BLaER1 treated with 17β-estradiol and CSF1 and Interleukin-3, amounts not matched to agents 10 nM and 100 nM (cell line): ENCODE measurements around the gene AR.
A peak's percentile ranks its signal among the peaks of the same experiment; 100 is the strongest.

Experiments used
- H3K27ac ChIP-seq, 11 experiments: shearing (Covaris generic); formaldehyde crosslinking; 2 replicates each; pipeline ENCODE4 v1.8.1; 2022
- H3K27me3 ChIP-seq, 11 experiments: shearing (Covaris generic); formaldehyde crosslinking; 2 replicates each; pipeline ENCODE4 v1.8.1; 2022
- H3K36me3 ChIP-seq, 11 experiments: shearing (Covaris generic); formaldehyde crosslinking; 2 replicates each; pipeline ENCODE4 v1.8.1; 2022
- H3K4me1 ChIP-seq, 10 experiments: shearing (Covaris generic); formaldehyde crosslinking; 2 replicates each; pipeline ENCODE4 v1.8.1; 2022
- H3K4me2 ChIP-seq, 11 experiments: shearing (Covaris generic); formaldehyde crosslinking; 2 replicates each; pipeline ENCODE4 v1.8.1; 2022
- H3K4me3 ChIP-seq, 10 experiments: shearing (Covaris generic); formaldehyde crosslinking; 2 replicates each; pipeline ENCODE4 v1.8.1; 2022
- H3K9ac ChIP-seq, 11 experiments: shearing (Covaris generic); formaldehyde crosslinking; 2 replicates each; pipeline ENCODE4 v1.8.1; 2022
- H3K9me3 ChIP-seq, 11 experiments: shearing (Covaris generic); formaldehyde crosslinking; replicated peaks in 1 of 11; 2 replicates each; pipeline ENCODE4 v1.8.1; 2022
- H4K20me1 ChIP-seq, 11 experiments: shearing (Covaris generic); formaldehyde crosslinking; 2 replicates each; pipeline ENCODE4 v1.8.1; 2022
- Cebpa-rat ChIP-seq, 11 experiments: shearing (Covaris generic); IDR thresholded peaks; 2 replicates each; pipeline ENCODE4 v1.8.1; 2022

AR gene

GRCh38 chrX:67585401-67585800 is 41.6 kb downstream of the AR start:
- TF ChIP-seq Cebpa-rat (IDR thresholded peaks at IDR 0.05): no peak
- Histone ChIP-seq H3K36me3 (peaks cover 0 to 71% (median 23%) of the 10 kb centered on the region in 11 experiments; a peak in 15 of 22 replicates), H3K9me3 (no peaks in the 10 kb centered on the region), H3K27me3 (no peaks in the 10 kb centered on the region), H3K27ac (no peak overlapping the region), H3K9ac (no peak overlapping the region), H3K4me3 (no peak overlapping the region), H3K4me1 (no peaks in the 10 kb centered on the region), H4K20me1 (no peaks in the 10 kb centered on the region), H3K4me2 (no peak overlapping the region)

GRCh38 chrX:67587946-67588624 is 44.3 kb downstream of the AR start:
- no peak overlapping the region for H3K4me3 ChIP-seq
- H3K9me3 ChIP-seq: no peaks in the 10 kb centered on the region
- no peaks in the 10 kb centered on the region for H4K20me1 ChIP-seq
- no peak overlapping the region for H3K9ac ChIP-seq
- H3K36me3 ChIP-seq: peaks cover 0 to 56% (median 21%) of the 10 kb centered on the region in 11 experiments; a peak in 15 of 22 replicates
- no peaks in the 10 kb centered on the region for H3K4me1 ChIP-seq
- no peak overlapping the region for H3K27ac ChIP-seq
- no peak overlapping the region for H3K4me2 ChIP-seq
- H3K27me3 ChIP-seq: no peaks in the 10 kb centered on the region
- TF ChIP-seq Cebpa-rat (IDR thresholded peaks at IDR 0.05): no peak

DNA sequence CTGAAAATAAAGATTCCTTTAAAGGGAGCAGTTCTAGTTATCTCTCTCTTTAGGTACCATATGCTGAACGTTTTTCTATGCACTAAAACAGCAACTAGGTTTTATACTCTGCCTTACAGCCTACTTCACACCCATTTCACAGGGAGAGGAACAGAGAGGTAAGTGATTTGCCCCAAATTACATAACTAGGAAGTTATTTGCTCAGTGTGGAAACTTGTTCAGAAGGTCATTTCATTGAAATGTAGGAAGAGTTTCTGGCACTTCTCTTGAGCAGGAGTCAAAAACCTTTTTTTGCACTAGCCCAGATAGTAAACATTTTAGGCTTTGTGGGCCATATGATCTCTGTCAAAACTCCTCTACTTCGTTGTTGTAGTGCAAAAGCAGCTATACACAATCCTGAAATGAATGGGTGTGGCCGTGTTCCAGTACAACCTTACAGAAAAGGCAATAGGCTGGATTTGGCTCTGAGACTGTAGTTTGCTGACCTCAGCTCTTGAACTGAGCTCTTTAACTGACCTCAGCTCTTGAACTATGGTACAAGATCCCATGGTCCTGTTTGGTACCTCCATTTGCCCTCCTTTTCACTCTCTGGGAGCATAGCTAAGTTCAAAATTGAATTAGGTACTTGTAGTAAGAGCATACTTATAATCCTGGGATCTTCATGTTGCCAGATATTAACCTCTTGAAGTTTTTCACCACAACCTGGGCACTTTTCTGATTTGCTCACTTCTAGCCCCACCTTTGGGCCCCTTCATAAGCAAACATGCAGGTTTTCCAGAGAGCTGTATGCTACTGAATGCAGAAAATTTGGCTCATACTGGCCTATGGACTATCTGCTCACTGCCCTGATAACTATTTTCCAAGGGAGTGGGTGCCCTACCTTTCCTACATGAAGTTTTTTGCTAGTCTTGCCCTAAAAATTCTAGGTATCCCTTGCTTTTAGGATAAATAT is 53.3 kb downstream of the AR start:
- Histone ChIP-seq H3K9ac (no peak overlapping the region), H4K20me1 (no peaks in the 10 kb centered on the region; a peak in 1 of 22 replicates), H3K4me2 (peak overlapping the region in 2 of 11 experiments; percentile 11 to 33; a peak in 2 of 22 replicates), H3K4me3 (no peak overlapping the region), H3K4me1 (peaks cover 0 to 14% (median 0%) of the 10 kb centered on the region in 10 experiments; a peak in 2 of 20 replicates), H3K27ac (no peak overlapping the region), H3K9me3 (no peaks in the 10 kb centered on the region), H3K27me3 (no peaks in the 10 kb centered on the region), H3K36me3 (peaks cover 0 to 7% (median 0%) of the 10 kb centered on the region in 11 experiments; a peak in 3 of 22 replicates)
- TF ChIP-seq Cebpa-rat (IDR thresholded peaks at IDR 0.05): no peak

DNA sequence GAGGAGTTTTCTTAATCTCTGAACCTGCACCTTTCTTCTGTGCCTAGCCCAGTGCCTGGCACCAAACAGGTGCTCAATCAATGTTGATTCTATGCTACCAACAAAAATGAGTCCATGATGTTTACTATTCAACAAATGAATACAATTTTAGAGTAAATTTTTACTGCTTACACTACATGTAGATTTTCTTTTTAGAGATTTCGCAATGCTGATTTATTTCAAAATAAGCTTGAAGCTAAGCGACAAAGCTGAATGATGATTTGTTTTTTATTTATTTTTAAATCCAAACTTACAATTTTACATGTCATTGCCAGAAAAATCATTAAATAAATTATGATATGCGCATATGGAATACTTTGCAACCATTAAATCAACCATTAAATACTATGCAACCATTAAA is 55.7 kb downstream of the AR start:
- no peak overlapping the region for H3K9ac ChIP-seq
- peaks cover 0 to 7% (median 0%) of the 10 kb centered on the region in 11 experiments; a peak in 2 of 22 replicates for H3K36me3 ChIP-seq
- peak in 5 of 11 experiments; percentile 13 to 54 (median 35); a peak in 5 of 22 replicates for TF ChIP-seq Cebpa-rat (IDR thresholded peaks at IDR 0.05)
- no peaks in the 10 kb centered on the region; a peak in 1 of 22 replicates for H4K20me1 ChIP-seq
- no peak overlapping the region for H3K27ac ChIP-seq
- peaks cover 0 to 14% (median 0%) of the 10 kb centered on the region in 10 experiments; a peak in 2 of 20 replicates for H3K4me1 ChIP-seq
- H3K4me3 ChIP-seq: no peak overlapping the region
- H3K27me3 ChIP-seq: no peaks in the 10 kb centered on the region
- H3K4me2 ChIP-seq: no peak overlapping the region
- H3K9me3 ChIP-seq: no peaks in the 10 kb centered on the region

- H3K27me3 ChIP-seq: no peaks in the 10 kb centered on the region
- no peak for TF ChIP-seq Cebpa-rat (IDR thresholded peaks at IDR 0.05)
- no peak overlapping the region for H3K4me2 ChIP-seq
- no peak overlapping the region for H3K4me3 ChIP-seq
- no peak overlapping the region for H3K9ac ChIP-seq
- H4K20me1 ChIP-seq: no peaks in the 10 kb centered on the region; a peak in 1 of 22 replicates
- 0 out of 22 replicates have a peak, but pooled peaks cover 0 to 2% (median 0%) of the 10 kb centered on the region in 11 experiments for H3K9me3 ChIP-seq
- no peak overlapping the region for H3K27ac ChIP-seq
- H3K4me1 ChIP-seq: peaks cover 0 to 17% (median 3%) of the 10 kb centered on the region in 10 experiments; a peak in 8 of 20 replicates
- H3K36me3 ChIP-seq: peaks cover 0 to 4% (median 0%) of the 10 kb centered on the region in 11 experiments; a peak in 2 of 22 replicates
Measured at GRCh38 chrX:67601771-67602170, 58.0 kb downstream of the AR start.

- Histone ChIP-seq H3K4me3 (no peak overlapping the region), H3K4me2 (peak overlapping the region in 3 of 11 experiments; percentile 13 to 30 (median 25); a peak in 5 of 22 replicates), H4K20me1 (no peaks in the 10 kb centered on the region; a peak in 1 of 22 replicates), H3K4me1 (peaks cover 0 to 17% (median 3%) of the 10 kb centered on the region in 10 experiments; a peak in 8 of 20 replicates), H3K27me3 (no peaks in the 10 kb centered on the region), H3K36me3 (peaks cover 0 to 15% (median 0%) of the 10 kb centered on the region in 11 experiments; a peak in 2 of 22 replicates), H3K27ac (peak overlapping the region in 1 of 11 experiments; percentile 2; a peak in 1 of 22 replicates), H3K9ac (no peak overlapping the region), H3K9me3 (0 out of 22 replicates have a peak, but pooled peaks cover 0 to 7% (median 0%) of the 10 kb centered on the region in 11 experiments)
- TF ChIP-seq Cebpa-rat (IDR thresholded peaks at IDR 0.05): no peak
Measured at GRCh38 chrX:67604979-67605703, 61.3 kb downstream of the AR start.

DNA sequence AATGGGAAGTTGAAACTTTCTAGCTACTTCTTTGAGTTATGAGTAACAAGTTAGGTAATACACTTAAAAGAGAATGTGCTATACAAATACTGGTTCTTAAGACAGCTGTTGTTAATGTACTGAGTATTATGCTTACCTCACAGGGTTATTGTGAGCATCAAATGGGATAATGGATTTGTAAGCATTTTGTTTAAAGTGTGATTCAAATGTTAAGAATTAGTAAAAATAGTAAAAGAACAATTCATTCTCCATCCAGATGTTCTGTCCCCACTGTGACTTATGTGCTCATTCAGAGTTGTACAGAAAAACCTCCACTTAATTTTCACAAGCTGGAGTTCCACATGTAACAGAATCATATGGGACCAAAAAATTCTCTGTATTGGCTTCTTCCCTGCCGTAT is 63.6 kb downstream of the AR start:
- peaks cover 0 to 21% (median 5%) of the 10 kb centered on the region in 11 experiments; a peak in 10 of 22 replicates for H3K36me3 ChIP-seq
- no peak overlapping the region for H3K9ac ChIP-seq
- H4K20me1 ChIP-seq: no peaks in the 10 kb centered on the region; a peak in 1 of 22 replicates
- H3K4me1 ChIP-seq: peaks cover 0 to 17% (median 3%) of the 10 kb centered on the region in 10 experiments; a peak in 8 of 20 replicates
- no peak for TF ChIP-seq Cebpa-rat (IDR thresholded peaks at IDR 0.05)
- H3K4me2 ChIP-seq: no peak overlapping the region
- no peak overlapping the region for H3K4me3 ChIP-seq
- no peaks in the 10 kb centered on the region for H3K27me3 ChIP-seq
- H3K27ac ChIP-seq: no peak overlapping the region
- peaks cover under 1 to 12% (median 5%) of the 10 kb centered on the region in 11 experiments; a peak in 18 of 22 replicates for H3K9me3 ChIP-seq

- Histone ChIP-seq H3K4me1 (peaks cover 0 to 12% (median under 1%) of the 10 kb centered on the region in 10 experiments; a peak in 8 of 20 replicates), H3K36me3 (peaks cover 8 to 43% (median 25%) of the 10 kb centered on the region in 11 experiments; a peak in 17 of 22 replicates), H3K4me2 (no peak overlapping the region), H3K9me3 (peaks cover 25 to 37% (median 33%) of the 10 kb centered on the region in 11 experiments), H3K27ac (no peak overlapping the region), H3K27me3 (no peaks in the 10 kb centered on the region), H4K20me1 (no peaks in the 10 kb centered on the region; a peak in 1 of 22 replicates), H3K4me3 (no peak overlapping the region), H3K9ac (no peak overlapping the region)
- TF ChIP-seq Cebpa-rat (IDR thresholded peaks at IDR 0.05): no peak
Measured at GRCh38 chrX:67610282-67610681, 66.5 kb downstream of the AR start.
